Uterus (tissue), 2 donors: ENCODE results near the gene GALNT14.

Experiments
- CTCF ChIP-seq, 4 experiments: fragments of 200-600 bp in 2 of 4; fragments of 450-650 bp in 2 of 4; sonication (generic) in 2 of 4; IDR thresholded peaks; one replicate each; pipeline ENCODE4 v1.5.1; 2016 to 2019; ENCODE audit warnings: antibody characterized with exemption in 4 of 4, mild to moderate bottlenecking in 2 of 4, moderate library complexity in 1 of 4
- POLR2A ChIP-seq, 2 donors: fragments of 450-650 bp; IDR thresholded peaks; one replicate each; pipeline ENCODE4 v1.6.1; 2016; ENCODE audit warnings: antibody characterized with exemption in 2 of 2, mild to moderate bottlenecking in 1 of 2, moderate library complexity in 1 of 2

- TF ChIP-seq CTCF (IDR thresholded peaks at IDR 0.05): no peak
- no peak for TF ChIP-seq POLR2A (IDR thresholded peaks at IDR 0.05)
Observed at GRCh38 chr2:31054842-31055388, 83.3 kb downstream of the GALNT14 start.
